ENCODE measurements around the gene PNPLA3. TPM values are rescaled to one million over a fixed set of nuclear protein-coding genes. Genes with fewer than 3 reads are reported as not detected.

The PNPLA3 gene
- total RNA-seq, 1 experiment from 2014 or later = 2.0 TPM

DNA sequence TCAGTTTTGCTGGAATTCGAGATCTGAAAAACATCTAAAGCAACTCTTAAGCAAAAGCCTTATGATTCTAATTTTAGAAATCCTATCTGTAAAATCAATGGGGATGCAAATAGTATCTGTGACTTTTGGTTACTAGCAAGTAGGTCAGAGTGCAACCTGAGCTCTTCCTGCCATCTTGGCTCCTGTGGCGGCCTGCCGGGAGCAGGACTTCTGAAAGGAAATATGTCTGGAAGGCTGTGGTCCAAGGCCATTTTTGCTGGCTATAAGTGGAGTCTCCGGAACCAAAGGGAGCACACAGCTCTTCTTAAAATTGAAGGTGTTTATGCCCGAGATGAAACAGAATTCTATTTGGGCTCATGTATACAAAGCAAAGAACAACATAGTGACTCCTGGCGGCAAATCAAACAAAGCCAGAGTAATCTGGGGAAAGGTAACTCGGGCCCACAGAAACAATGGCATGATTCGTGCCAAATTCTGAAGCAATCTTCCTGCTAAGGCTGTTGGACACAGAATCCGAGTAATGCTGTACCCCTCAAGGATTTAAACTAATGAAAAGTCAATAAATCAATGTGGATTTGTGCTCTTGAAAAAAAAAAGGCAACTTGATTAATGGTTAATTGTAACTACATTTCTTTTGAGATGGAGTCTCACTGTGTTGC lies 33.3 kb downstream of the PNPLA3 start:
- no peak for DNase-seq (ENCODE audit: low spot score)

DNA sequence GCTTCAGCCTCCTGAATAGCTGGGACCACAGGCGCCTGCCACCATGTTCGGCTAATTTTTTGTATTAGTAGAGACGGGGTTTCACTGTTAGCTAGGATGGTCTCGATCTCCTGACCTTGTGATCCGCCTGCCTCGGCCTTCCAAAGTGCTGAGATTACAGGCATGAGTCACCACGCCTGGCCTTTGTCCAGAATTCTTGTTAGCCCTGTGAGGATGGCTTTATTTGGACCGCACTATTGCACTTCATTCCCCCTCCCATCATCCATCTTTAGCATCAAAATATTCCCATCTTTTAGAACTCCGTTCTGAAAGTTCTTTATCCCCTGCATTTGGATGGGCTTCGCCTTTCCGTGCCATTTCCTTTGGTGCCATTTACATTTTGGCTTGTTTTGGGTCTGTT lies 34.3 kb downstream of the PNPLA3 start:
- DNase-seq (ENCODE audit: low spot score) = peak; percentile 10

DNA sequence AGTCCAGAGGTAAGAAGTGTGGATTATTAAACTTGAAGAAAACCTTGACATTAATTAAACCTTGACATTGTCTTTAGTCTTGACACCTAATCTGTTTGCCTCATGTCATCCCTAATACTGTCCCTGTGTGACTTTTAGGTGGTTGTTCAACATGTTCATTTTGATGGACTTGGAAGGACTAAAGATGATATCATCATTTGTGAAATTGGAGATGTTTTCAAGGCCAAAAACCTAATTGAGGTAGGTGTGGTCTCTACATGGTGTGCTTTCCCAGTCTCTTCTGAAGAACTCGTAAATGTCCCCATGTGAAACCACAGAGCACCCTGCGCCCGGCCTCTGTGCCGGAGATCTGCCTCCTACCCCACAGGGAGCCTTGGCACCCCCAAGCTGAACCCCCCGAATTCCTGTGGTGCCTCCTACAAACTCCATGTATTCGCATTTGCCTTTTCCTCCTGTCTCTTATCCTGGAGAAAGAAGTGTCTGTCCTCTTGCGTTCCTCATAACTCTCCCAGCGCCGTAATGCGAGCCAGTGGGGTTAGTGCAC lies 40.8 kb downstream of the PNPLA3 start:
- no peak for DNase-seq (ENCODE audit: low spot score)

DNA sequence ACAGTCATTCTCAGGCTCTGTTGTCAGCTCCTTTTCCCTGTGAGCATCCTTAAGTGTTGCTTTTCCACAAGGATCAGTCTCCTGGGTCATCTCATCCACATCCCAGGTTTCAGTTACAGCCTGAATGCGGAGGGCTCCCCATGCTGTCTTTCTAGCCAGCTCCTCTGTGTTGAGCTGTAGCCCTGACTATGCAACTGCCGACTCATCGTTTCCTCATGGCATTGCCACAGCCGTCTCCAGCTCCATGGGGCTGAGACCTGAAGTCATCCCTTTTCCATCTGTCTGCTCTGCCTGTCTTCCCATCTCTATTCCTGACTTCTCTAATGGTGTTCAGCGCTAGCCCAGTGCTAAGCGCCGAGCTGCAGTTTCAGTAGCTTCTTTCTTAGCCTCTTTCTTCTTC lies 43.5 kb downstream of the PNPLA3 start:
- DNase-seq (ENCODE audit: low spot score) = no peak

DNA sequence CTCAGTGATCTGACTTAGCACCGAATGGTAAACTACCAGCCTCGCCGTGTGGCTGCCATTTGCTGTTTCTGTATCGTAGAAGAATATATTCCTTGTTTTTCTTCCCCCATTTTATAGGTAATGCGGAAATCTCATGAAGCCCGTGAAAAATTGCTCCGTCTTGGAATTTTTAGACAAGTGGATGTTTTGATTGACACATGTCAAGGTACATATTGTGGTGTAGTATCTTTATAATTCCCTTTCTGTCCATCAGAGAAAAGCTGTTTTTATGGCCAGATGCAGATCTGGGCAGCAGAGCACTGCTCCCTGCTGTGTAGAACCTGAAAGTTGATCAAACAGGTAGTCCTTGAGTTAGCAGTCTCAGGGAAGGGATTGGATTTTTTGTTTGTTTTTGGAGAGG lies 45.0 kb downstream of the PNPLA3 start:
- no peak for DNase-seq (ENCODE audit: low spot score)

DNA sequence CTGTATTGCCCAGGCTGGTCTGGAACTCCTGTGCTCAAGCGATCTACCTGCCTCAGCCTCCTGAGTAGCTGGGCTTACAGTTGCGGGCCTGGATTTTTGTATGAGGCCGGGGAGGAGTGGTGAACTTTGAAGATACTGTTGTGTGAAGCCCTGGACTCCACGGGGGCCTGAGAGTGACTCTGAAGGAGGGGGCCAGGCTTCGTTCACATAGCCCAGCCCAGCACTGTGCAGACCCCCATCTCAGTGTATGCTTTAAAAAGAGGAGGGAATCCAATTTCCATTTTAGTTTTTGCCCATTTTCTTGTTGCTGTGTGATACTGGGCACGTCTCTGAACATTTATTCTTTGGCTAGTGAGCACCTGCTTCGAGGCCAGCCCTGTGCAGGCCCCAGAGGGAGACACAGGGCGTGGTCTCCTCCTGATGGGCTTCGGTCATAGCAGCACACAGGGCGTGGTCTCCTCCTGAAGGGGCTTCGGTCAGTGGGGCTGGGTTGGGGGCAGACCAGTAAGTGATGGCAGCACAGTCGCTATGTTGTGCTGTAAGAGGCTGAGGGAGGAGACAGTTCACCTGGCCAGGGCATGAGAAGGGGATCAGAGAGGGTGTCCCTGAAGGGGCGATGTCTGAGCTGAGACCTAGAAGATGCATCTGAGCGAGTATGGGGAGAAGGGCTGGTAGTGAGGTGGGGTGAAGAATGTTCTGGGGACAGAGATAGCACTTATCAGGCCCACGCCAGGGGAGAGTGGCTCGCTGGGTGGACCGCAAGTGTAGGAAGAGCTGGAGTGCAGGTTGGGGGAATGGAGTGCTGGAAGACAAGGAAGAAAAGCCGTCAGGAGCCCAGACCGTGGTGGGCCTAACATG lies 45.6 kb downstream of the PNPLA3 start:
- no peak for DNase-seq (ENCODE audit: low spot score)

DNA sequence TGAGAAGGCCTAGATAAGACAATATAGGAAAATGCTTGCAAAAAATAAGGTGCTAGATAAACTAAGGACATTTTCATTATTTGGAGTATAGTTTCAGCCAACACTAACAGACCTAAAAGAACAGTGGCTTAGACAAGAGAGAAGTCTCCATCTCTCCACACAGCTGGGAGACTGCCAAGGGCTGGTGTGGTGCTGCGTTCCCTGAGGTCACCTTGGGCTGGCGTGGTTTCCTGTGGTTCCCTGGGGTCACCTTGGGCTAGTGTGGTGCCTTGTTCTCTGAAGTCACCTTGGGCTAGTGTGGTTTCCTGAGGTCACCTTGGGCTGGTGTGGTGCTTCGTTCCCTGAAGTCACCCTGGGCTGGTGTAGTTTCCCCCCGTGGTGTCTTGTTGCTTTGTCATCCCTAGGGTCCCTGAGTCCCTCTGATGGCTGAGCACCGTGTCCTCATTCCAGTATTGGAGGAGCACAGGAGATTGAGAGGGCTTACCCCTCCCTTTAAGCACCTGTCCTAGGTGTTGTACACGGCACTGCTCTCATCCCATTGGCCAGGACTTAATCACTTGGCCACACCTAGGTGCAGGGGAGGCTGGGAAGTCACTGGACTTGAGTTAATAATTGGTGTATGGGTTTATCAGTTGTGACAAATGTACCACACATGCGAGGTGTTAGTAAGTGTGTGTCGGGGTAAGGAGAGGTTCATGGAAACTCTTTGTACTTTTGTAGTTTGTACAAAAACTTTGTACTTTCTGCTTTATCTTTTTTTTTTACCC lies 46.6 kb downstream of the PNPLA3 start:
- no peak for DNase-seq (ENCODE audit: low spot score)

DNA sequence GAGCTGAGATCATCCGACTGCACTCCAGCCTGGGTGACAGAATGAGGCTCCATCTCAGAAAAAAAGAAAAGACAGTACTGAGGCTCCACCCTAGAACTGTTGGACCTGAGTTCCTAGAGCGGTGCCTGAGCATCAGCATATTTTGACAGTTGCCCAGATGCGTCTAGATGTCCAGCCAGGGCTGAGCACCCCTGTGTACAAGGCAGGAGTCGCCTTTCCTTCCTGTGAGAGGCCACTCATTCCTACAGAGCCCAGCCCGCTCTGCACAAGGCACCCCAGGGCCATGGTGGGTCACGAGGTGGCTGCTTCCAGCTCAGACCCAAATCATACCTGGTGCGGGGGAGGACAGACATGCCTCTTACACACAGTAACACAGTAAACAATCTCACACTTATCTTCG lies 47.5 kb downstream of the PNPLA3 start:
- DNase-seq (ENCODE audit: low spot score) = no peak

DNA sequence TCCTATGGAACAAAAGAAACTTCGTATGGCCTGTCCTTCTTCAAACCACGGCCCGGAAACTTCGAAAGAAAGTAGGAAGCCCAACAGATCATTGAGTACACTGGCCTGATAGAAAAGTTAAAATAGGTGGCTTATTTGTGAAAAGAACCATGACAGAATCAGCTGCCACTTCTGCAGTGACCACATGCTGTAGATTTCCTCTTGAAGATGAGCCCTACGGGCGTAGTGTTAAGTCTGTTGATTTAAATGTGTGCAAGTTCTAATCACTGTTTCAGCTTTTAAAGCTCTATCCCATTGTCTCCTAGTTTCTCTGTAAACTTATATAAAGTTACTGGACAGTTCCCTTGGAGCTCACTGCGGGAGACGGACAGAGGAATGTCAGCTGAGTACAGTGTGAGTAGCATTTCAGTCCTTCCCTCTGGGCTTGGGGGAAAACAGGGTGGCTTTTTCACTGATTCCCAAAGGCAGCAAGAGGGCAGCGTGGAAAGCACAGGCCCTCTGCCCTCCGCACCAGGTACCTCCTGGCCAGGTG lies 49.4 kb downstream of the PNPLA3 start:
- no peak for DNase-seq (ENCODE audit: low spot score)

DNA sequence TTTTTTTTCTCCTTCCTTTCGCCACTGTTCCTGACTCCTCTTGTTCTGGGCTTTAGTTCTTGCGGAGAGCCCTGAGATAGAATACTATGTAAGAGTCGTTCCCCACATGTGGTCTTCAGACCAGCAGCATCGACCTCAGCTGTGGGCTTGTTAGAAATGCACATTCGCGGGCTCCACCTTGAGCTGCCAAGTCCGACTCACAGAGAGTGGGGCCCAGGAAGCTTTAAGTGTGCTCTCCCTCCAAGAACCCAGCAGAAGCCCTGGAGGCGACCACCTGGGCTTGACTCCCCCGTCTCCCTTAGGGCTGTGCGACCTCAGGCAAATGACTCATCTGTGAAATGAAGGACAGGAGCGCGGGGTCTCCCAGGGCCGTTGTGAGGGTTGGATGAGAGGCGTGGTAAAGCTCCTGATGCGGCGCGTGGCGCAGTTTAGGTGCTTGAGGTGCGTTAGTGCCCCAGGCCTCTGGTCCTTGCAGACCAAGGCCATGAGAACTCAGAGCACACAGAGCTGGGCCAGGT lies 50.5 kb downstream of the PNPLA3 start:
- DNase-seq (ENCODE audit: low spot score) = no peak

DNA sequence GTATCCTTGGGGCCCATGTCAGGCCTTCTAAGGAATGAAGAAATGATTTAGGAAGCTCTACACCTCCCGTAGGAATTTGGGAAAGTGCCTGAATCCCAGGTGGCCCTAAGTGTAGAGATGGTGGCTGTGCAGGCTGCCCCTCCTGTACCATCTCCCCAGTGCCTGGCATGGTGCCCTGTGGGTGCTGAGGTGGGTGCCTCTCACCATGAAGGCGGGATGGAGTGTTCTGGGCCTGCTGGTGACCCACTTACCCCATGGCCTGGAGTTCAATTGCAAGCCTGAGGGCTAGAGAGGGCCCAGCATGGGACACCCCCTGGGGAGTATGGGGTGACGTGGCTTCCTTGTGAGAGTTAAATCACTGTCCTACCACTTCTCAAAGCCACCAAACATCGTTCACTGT lies 51.4 kb downstream of the PNPLA3 start:
- no peak for DNase-seq (ENCODE audit: low spot score)

DNA sequence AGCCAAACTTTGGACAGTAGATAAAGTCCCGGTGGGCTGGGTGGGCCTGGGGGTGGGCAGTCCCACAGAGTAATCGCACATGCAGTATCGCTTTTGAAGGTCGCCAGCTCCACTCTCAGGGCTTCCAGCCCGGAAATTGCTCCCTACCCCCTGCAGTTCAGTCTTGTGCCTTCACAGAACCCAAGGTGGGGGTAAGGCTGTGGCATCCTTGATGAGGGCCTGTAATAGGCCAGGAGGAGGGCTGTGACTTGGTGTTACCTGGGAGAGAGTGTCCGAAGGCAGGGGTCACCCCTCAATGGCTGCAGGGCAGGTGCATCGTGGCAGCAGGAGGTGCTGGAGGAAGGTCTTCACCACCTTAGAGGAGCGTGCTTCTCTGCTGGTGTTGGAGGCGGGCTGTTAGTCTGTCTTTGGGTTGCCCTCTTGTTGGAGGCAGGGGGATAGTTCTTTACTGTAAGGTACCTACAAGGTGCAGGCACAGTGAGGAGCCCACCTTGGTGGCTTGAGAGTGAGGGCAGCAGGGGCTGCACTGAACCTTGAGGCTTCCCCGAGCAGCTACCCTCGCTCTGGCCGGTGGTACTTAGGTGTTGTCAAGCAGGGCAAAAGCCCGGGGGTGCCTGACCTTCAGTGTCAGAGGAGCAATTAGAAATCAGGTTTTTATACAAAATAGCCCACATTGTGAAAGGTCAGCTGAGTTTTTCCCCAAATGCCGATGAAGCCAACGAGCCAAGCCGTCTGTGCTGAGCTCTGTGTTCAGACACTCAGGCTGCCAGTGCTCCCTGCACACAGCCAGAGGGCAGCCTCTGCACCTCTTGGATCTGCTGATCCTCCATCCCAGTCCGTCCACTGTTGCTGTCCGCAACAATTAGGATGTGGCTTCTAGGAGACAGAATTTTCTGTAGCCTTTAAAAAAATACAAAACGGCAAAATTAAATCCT lies 53.5 kb downstream of the PNPLA3 start:
- no peak for DNase-seq (ENCODE audit: low spot score)

DNA sequence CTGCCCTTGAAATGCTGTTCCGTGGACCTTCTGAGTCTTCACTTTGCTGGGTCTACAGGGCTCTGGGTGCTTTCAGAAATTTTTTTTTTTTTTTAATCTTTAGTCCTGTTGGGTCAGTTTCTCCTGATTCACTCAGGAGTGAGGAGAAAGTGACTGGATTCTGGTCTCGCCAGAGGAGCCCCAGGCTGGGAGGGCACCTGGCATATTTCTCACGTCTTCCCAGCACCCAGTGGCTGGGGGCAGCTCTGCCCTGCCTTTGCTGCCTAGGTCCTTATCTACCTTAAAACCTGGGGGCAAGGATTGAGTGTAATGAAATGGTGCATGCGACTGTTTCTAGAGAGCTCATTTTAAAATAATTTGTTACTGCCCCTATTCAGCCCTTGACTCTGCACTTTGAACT lies 55.0 kb downstream of the PNPLA3 start:
- DNase-seq (ENCODE audit: low spot score) = no peak

DNA sequence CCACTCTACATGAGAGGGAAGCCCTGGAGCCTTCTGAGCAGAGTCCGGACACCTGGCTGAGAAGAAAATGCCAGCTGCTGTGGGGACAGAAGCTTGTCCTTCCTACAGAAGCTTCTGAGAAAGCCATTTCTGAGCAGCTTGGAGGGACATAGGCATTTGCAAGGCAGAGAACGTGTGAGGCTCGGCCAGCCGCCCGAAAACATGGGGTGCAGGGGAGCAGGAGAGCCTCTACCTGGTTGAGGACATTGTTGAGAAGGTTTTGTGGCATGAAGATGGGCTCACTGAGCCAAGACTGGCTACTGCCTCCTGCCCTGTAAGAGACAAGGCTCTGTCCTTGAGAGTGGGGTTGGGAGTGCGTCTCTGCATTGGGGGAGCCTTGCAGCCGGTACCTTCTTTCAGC lies 57.0 kb downstream of the PNPLA3 start:
- DNase-seq (ENCODE audit: low spot score) = no peak

DNA sequence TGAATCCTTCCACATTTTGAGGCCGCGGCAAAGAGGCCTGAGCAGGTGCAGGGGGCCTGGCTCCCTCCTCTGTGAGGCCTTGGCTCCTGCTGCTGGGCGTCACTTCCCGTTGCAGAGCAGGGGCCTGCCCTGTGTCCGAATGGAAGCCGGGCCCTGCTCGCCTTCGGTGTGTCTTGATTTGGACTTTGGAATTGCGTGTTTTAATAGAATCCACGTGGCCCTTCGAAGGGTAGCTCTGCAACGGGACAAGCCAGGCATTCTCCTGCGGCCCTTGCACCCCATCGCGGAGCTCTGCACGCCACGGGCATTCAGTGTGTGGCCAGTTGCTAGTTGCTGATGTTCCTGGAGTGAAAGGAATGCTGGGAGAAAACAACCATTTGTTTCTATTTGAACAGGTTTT lies 57.4 kb downstream of the PNPLA3 start:
- no peak for DNase-seq (ENCODE audit: low spot score)

DNA sequence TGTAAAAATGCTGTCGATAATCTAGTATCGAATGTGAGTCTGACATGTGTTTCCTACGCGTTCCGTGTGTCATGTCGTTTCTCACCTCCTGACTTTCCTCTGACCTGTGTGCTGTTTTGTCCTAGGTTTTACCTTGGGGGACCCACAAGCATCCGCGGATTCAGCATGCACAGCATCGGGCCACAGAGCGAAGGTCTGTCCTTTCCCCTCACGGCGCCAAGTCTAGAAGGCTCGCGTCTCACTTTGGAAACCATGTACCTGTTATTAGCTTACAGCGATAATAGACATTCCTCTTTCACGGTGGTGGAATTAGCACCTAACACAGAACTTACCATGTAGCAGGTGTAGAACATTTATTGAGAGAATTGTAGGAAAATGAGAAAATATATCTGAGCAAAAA lies 60.2 kb downstream of the PNPLA3 start:
- DNase-seq (ENCODE audit: low spot score) = no peak

DNA sequence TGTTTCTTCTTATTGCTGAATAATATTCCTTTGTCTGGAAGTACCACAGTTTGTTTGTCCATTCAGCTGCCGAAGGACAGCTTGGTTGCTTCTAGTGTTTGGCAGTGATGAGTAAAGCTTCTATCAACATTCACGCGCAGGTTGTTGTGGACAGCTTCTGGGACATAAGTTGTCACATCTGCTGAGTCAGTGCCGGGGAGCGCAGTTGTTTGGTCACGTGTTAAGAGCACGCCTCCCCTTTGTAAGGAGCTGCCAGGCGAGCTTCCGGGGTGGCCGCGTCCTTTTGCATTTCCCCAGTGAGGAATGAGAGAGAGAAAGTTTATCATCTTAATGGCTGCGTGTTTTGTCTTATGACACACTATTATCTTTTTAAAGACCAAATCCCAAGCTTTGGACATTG lies 61.9 kb downstream of the PNPLA3 start:
- DNase-seq (ENCODE audit: low spot score) = no peak

DNA sequence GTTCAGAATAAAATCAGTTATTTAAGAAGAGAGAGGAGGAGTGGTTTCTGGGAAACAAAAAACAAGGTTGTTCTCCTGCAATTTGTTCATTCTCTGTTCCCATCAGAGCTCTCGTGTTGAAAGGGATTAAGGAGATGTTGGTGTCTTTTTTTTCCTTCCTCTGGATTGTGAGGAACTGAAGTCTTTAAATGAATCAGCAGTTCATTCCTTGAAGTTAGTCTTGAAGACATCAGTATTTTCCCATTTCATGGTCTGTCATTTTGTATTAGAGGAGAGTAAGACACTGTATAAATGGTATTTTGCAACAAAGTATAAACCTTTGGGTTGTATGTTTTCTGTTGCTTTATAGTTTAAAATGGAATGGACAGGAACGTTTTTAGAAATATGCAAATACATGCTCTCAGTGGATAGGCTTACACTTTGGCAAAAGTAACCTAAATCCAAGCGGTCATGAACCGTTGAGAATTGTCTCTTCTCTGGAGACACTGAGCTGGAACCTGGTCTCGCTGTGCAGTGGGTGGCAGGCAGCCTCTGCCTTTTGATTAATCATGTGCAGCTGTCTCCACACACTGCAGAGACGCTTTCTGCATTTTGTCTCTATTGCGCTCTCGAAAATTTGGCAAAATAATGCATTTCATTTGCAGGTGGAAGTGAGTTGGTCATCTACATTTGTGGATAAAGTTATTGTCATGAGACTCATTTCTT lies 64.7 kb downstream of the PNPLA3 start:
- no peak for DNase-seq (ENCODE audit: low spot score)

DNA sequence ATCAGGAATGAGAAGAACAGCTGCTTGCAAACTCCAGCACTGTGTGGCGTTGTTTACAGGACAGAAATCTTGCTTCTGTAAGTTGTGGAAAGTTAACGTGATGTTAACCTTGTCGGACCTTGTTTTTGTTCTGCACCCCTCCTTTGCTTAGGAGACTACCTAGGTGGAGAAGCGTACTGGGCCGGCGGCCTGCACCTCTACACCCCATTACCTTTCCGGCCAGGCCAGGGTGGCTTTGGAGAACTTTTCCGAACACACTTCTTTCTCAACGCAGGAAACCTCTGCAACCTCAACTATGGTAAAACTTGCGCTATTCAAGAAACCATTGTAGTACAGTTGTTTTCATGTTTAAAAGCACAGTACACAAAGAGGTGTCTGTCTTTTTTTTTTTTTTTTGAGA lies 65.4 kb downstream of the PNPLA3 start:
- no peak for DNase-seq (ENCODE audit: low spot score)

DNA sequence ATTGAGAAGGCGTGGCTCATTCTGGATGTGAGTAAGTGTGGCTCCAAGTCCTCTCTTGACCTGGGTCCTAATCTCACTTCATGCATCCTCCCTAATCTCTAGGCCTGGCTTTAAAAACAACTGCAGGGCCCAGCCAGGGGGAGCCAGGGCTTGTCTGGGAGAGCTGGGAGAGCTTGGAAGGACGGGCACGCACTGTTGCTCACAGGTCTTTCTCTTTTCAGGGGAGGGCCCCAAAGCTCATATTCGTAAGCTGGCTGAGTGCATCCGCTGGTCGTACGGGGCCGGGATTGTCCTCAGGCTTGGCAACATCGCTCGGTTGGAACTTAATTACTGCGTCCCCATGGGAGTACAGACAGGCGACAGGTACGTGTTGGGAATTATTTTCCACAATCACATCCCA lies 66.4 kb downstream of the PNPLA3 start:
- DNase-seq (ENCODE audit: low spot score) = no peak
